Stomach (tissue), 4 donors: ENCODE results near the gene WDR59.

Experiments used
- POLR2A ChIP-seq, 4 donors: fragments of 450-650 bp; IDR thresholded peaks; one replicate each; pipeline ENCODE4 v1.6.1; 2016; ENCODE audit warnings: antibody characterized with exemption in 4 of 4, control low read depth in 2 of 4, mild to moderate bottlenecking in 1 of 4, moderate library complexity in 1 of 4
- POLR2AphosphoS5 ChIP-seq, 3 donors: sonication (generic); formaldehyde crosslinking; IDR thresholded peaks; one replicate each; pipeline ENCODE4 v1.6.1; 2016; ENCODE audit warnings: antibody characterized with exemption in 3 of 3
- TF ChIP-seq, protein P1 (sequence below), 7 experiments: fragments of 450-650 bp in 4 of 7; fragments of 200-600 bp in 3 of 7; sonication (generic) in 3 of 7; IDR thresholded peaks; one replicate each; pipeline ENCODE4 v1.5.1; 2016 to 2019; ENCODE audit warnings: antibody characterized with exemption in 7 of 7, control low read depth in 2 of 7, mild to moderate bottlenecking in 1 of 7

DNA sequence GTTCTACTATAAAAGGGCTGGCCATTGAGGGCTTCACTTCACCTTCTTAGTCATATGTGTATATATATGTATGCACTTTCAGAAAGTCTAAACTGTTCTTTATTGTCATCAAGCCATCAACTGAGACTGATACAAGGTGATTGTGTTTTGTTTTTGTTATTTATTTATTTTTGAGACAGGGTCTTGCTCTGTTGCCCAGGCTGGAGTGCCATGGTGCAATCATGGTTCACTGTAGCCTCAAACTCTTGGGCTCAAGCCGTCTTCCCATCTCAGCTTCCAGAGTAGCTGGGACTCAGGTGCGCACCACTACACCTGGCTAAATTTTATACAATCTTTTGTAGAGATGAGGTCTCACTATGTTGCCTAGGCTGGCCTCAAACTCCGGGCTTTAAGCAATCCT lies 19.5 kb upstream of the WDR59 start:
- TF ChIP-seq POLR2AphosphoS5 (IDR thresholded peaks at IDR 0.05) = no peak
- TF ChIP-seq POLR2A (IDR thresholded peaks at IDR 0.05) = no peak
- TF ChIP-seq, protein P1, sequence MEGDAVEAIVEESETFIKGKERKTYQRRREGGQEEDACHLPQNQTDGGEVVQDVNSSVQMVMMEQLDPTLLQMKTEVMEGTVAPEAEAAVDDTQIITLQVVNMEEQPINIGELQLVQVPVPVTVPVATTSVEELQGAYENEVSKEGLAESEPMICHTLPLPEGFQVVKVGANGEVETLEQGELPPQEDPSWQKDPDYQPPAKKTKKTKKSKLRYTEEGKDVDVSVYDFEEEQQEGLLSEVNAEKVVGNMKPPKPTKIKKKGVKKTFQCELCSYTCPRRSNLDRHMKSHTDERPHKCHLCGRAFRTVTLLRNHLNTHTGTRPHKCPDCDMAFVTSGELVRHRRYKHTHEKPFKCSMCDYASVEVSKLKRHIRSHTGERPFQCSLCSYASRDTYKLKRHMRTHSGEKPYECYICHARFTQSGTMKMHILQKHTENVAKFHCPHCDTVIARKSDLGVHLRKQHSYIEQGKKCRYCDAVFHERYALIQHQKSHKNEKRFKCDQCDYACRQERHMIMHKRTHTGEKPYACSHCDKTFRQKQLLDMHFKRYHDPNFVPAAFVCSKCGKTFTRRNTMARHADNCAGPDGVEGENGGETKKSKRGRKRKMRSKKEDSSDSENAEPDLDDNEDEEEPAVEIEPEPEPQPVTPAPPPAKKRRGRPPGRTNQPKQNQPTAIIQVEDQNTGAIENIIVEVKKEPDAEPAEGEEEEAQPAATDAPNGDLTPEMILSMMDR (IDR thresholded peaks at IDR 0.05) = no peak
